Effector memory CD8-positive, alpha-beta T cell (primary cell): ENCODE results near the gene HRNR.
"Not testable (repeated sequence)": the region's sequence is repeated elsewhere in the genome, so short reads cannot be mapped to it uniquely, and the experiment has no call there.

ENCODE experiments used
- ATAC-seq: fragments of 150-1000 bp; cut with Tn5 transposase; replicated peaks from 2 replicates; pipeline ENCODE4 v1.10.0; 2021; ENCODE audit warnings: mild to moderate bottlenecking, moderate library complexity
- DNase-seq, 3 experiments: peaks; one replicate each; pipeline ENCODE4 v3.0.0; 2021
- H3K27ac Mint-ChIP-seq, 2 donors: one replicate each; pipeline ENCODE4 v1.8.0; 2022; ENCODE audit warnings: mild to moderate bottlenecking in 2 of 2, mixed read lengths in 2 of 2, moderate library complexity in 2 of 2
- H3K27me3 Mint-ChIP-seq, 2 donors: one replicate each; pipeline ENCODE4 v1.8.0; 2022; ENCODE audit warnings: mixed read lengths in 2 of 2
- H3K36me3 Mint-ChIP-seq: one replicate; pipeline ENCODE4 v1.8.0; 2022; ENCODE audit warnings: mild to moderate bottlenecking, moderate library complexity, mixed read lengths; ENCODE audit not compliant: insufficient read depth
- H3K4me1 Mint-ChIP-seq, 2 donors: one replicate each; pipeline ENCODE4 v1.8.0; 2022; ENCODE audit warnings: low read depth in 2 of 2, mixed read lengths in 2 of 2
- H3K4me3 Mint-ChIP-seq, 2 donors: one replicate each; pipeline ENCODE4 v1.8.0; 2022; ENCODE audit warnings: mild to moderate bottlenecking in 2 of 2, mixed read lengths in 2 of 2, moderate library complexity in 2 of 2
- H3K9me3 Mint-ChIP-seq, 2 donors: one replicate each; pipeline ENCODE4 v1.8.0; 2022; ENCODE audit warnings: mixed read lengths in 2 of 2

The HRNR gene

GRCh38 chr1:152215604-152216003, 8.4 kb downstream of the HRNR start:
- DNase-seq, result peak in 2 of 3 experiments; percentile 3 to 7
- H3K27ac Mint-ChIP-seq, ATAC-seq, H3K36me3 Mint-ChIP-seq, H3K4me1 Mint-ChIP-seq, H3K9me3 Mint-ChIP-seq, H3K27me3 Mint-ChIP-seq, H3K4me3 Mint-ChIP-seq: not testable (repeated sequence)

- H3K9me3 Mint-ChIP-seq, result not testable (repeated sequence)
Measured at GRCh38 chr1:152214911-152215310, 9.1 kb downstream of the HRNR start.

DNA sequence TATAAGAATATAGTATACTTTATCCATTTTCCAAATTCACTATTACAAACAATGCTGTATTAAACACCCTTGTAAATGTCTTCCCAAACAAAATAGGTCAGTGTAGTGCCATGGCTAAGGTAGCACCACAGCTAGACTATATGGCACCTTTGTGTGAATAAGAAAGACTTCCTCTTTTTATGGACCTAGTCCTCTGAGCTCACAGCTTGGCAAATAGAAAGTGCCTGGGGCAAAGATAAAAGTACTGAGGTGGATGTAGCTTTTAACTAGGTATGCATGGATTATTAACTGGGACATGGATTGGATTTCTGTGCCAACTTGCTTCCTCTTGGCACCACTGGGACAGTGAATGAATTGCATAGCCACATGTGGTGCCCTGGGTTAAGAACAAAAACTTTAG, 25.0 kb downstream of the HRNR start:
- Mint-ChIP-seq H3K4me1 (no peaks in the 10 kb centered on the region), H3K27ac (no peak overlapping the region), H3K9me3 (no peaks in the 10 kb centered on the region), H3K27me3 (peaks cover 12 to 15% of the 10 kb centered on the region in 2 donors), H3K36me3 (no peaks in the 10 kb centered on the region), H3K4me3 (no peak overlapping the region)
- ATAC-seq (no peak), DNase-seq (no peak)

More at GRCh38 chr1:152214911-152215310, 9.1 kb downstream of the HRNR start:
- not testable (repeated sequence) for H3K27ac Mint-ChIP-seq, H3K36me3 Mint-ChIP-seq, DNase-seq, H3K4me3 Mint-ChIP-seq, H3K4me1 Mint-ChIP-seq, ATAC-seq, H3K27me3 Mint-ChIP-seq

DNA sequence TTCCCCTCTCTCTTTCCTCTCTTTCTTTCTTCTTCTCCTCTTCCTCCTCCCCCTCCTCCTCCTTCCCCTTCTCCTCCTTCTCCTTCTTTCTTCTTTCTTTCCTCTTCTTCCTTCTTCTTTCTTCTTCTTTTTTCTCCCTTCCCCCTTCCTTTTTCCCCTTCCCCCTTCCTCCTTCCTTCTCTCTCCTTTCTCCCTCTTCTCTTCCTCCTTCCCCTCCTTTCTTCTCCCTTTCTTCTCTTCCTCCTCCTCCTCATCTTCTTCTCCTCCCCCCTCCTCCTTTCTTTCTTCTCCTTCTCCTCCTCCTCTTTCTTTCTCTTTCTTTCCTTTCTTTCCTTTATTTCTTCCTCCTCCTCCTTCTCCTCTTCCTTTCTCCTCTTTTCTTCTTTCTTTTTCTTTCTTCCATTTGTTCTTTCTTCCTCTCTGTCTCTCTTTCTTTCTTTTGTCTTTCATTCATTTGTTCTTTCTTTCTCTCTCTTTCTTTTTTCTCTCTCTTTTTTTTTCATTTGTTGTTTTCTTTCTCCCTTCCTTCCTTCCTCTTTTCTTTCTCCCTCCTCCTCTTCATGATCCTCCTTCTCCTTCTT, 26.5 kb downstream of the HRNR start:
- no peaks in the 10 kb centered on the region for H3K9me3 Mint-ChIP-seq
- no peaks in the 10 kb centered on the region for H3K4me1 Mint-ChIP-seq
- ATAC-seq (no peak), DNase-seq (no peak)
- H3K4me3 Mint-ChIP-seq, result no peak overlapping the region
- no peaks in the 10 kb centered on the region for H3K36me3 Mint-ChIP-seq
- peak overlapping the region in 1 of 2 donors; percentile 11 for H3K27ac Mint-ChIP-seq
- H3K27me3 Mint-ChIP-seq, result peaks cover 12 to 15% of the 10 kb centered on the region in 2 donors

- no peaks in the 10 kb centered on the region for H3K27me3 Mint-ChIP-seq
- peaks cover 0 to 7% of the 10 kb centered on the region in 2 donors for H3K4me1 Mint-ChIP-seq
- no peak for ATAC-seq
- no peak overlapping the region for H3K4me3 Mint-ChIP-seq
- no peak overlapping the region for H3K27ac Mint-ChIP-seq
- no peak for DNase-seq
- H3K9me3 Mint-ChIP-seq, result no peaks in the 10 kb centered on the region
- no peaks in the 10 kb centered on the region for H3K36me3 Mint-ChIP-seq
Measured at GRCh38 chr1:152191711-152192110, 32.3 kb downstream of the HRNR start.

DNA sequence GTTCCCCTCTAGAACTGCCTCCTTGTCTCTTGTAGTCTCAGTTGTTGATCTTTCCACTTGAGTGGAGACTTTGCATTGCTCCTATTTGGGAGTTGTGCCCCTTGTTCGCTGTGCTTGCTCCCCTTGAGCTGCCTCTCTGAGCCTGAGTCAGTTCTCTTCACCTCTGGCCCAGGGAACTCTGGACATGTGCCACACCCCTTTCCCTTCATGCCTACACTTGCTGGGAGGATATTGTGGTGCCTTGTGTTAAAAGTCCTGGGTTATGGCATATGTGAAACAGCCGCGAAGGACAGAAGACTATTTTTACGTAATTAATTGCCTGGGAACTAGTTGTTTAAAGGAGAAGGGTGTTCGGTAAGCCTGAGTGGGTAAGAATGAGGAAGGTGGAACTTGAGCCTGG, 32.7 kb downstream of the HRNR start:
- H3K27me3 Mint-ChIP-seq, result no peaks in the 10 kb centered on the region

GRCh38 chr1:152190589-152190988, 33.4 kb downstream of the HRNR start:
- H3K4me3 Mint-ChIP-seq, result no peak overlapping the region
- no peak for DNase-seq

More for the DNA sequence above, 32.7 kb downstream of the HRNR start:
- Mint-ChIP-seq H3K4me3 (no peak overlapping the region), H3K36me3 (no peaks in the 10 kb centered on the region), H3K27ac (no peak overlapping the region), H3K9me3 (no peaks in the 10 kb centered on the region), H3K4me1 (peaks cover 0 to 7% of the 10 kb centered on the region in 2 donors)
- DNase-seq (no peak), ATAC-seq (no peak)

GRCh38 chr1:152189657-152190442, 34.1 kb downstream of the HRNR start:
- Mint-ChIP-seq H3K4me3 (peak overlapping the region; percentile 78 to 79), H3K9me3 (no peaks in the 10 kb centered on the region), H3K4me1 (peaks cover 0 to 7% of the 10 kb centered on the region in 2 donors), H3K27ac (peak overlapping the region in 1 of 2 donors; percentile 64), H3K36me3 (no peaks in the 10 kb centered on the region), H3K27me3 (peaks cover 0 to 4% of the 10 kb centered on the region in 2 donors)
- ATAC-seq, result peak; percentile 72
- DNase-seq, result peak; percentile 51 to 69 (median 58)

More at GRCh38 chr1:152190589-152190988, 33.4 kb downstream of the HRNR start:
- Mint-ChIP-seq H3K4me1 (peaks cover 0 to 7% of the 10 kb centered on the region in 2 donors), H3K27ac (no peak overlapping the region), H3K9me3 (no peaks in the 10 kb centered on the region), H3K27me3 (no peaks in the 10 kb centered on the region), H3K36me3 (no peaks in the 10 kb centered on the region)
- no peak for ATAC-seq

GRCh38 chr1:152188673-152189591, 35.1 kb downstream of the HRNR start:
- Mint-ChIP-seq H3K27me3 (peaks cover 0 to 13% of the 10 kb centered on the region in 2 donors), H3K4me3 (peak overlapping the region; percentile 78 to 79), H3K36me3 (no peaks in the 10 kb centered on the region), H3K27ac (peak overlapping the region; percentile 64 to 81), H3K9me3 (no peaks in the 10 kb centered on the region), H3K4me1 (peaks cover 0 to 7% of the 10 kb centered on the region in 2 donors)
- peak; percentile 66 to 72 (median 70) for DNase-seq
- peak; percentile 70 for ATAC-seq

DNA sequence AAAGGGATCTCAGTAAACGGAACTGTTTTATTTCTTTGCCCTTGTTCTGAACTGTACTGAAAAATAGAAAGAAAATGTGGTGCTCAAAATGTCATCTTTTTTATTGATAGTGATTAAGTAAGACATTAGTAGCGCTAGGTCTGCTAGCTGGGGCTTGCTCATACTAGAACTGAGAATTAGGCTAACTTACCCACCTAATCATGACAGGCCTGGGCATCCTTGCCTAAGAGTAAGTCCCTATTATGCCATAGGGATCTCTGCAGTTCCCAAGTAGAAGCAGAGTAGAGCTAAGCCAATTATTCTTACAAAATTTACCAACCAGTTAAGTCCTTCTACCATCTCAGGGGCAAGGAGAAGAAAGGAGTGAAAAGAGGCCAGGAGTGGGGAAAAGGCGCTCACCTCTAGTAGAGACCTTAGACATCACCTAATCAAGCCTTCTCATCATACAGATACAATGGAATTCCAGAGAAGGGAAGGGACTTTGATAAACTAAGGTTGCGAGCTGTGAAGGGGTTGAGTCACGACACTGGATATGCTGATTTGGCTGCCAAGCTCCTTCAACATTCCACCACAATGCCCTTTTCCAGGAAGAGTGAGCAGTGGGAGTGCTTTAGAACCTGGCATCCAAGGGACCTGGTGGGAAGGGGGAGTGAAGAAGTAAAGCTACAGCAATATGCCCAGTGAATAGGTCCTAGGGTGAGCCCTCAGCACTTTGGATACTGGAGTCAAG, 37.3 kb downstream of the HRNR start:
- H3K9me3 Mint-ChIP-seq, result no peaks in the 10 kb centered on the region
- H3K36me3 Mint-ChIP-seq, result no peaks in the 10 kb centered on the region
- ATAC-seq, result no peak
- no peak for DNase-seq
- peaks cover 0 to 16% of the 10 kb centered on the region in 2 donors for H3K27me3 Mint-ChIP-seq
- peaks cover 0 to 7% of the 10 kb centered on the region in 2 donors for H3K4me1 Mint-ChIP-seq
- no peak overlapping the region for H3K27ac Mint-ChIP-seq
- H3K4me3 Mint-ChIP-seq, result no peak overlapping the region

DNA sequence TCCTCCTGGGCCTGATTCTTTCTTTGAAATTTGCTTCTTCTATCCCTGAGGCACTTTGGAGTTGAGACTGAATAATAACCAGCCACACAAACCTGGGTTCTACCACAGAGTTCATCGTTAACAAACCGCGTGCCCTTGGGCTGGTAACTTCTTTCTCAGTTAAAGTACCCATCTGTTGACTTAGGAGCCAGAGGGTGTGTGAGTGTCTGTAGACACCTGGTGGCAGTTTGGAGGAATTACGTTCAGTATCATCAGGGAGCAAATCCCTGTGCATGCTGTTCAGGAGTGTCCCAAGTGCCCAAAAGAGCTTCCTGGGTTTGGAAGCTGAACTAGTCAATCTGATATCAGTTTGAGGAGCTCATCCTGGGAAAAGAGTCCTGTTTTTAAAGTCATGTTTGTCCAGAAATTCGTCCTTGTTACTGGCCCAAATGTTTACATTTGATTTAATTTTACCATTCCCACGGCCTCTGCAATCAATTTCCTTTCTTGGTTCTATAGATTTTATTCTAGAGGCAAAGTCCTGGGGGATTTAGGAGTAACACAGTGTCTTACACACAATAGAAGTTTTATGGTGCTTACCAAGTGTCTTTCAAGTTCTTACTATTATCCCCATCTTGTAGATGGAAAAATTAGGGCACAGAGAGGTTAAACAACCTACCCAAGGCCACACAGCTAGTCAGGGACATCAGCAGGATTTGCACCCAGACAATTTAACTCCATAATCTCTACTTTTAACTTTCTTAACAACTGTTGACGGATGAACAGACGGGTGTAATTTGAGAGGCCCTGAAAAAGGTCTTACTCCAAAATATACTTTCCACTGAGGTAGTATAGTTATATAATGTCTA, 38.2 kb downstream of the HRNR start:
- Mint-ChIP-seq H3K4me3 (no peak overlapping the region), H3K27me3 (peaks cover 0 to 16% of the 10 kb centered on the region in 2 donors), H3K9me3 (no peaks in the 10 kb centered on the region), H3K4me1 (peaks cover 0 to 7% of the 10 kb centered on the region in 2 donors), H3K36me3 (no peaks in the 10 kb centered on the region), H3K27ac (no peak overlapping the region)
- peak; percentile 13 to 26 (median 13) for DNase-seq
- ATAC-seq, result peak; percentile 58

DNA sequence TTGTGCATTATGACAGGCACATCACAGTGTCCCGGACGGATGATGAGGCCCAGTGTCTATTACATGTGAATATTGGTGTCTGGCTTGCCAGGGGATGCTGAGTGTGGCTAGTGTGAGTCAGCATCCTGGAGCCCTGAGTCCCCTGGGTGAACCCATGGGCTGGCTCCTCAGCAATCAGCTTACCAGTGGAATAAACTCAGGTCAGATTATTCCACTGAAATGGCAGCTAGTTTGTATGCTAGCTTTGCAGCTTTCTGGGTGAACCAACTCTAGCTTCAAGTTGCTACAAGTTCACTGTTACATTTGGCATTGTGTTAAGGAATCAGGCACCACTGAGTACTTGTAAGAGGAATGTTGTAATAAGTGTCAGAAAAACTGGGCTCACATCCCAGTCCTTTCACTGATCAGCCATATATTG, 41.0 kb downstream of the HRNR start:
- Mint-ChIP-seq H3K4me3 (no peak overlapping the region), H3K27me3 (peaks cover 0 to 16% of the 10 kb centered on the region in 2 donors), H3K9me3 (no peaks in the 10 kb centered on the region), H3K4me1 (no peaks in the 10 kb centered on the region), H3K27ac (no peak overlapping the region), H3K36me3 (no peaks in the 10 kb centered on the region)
- DNase-seq, result no peak
- no peak for ATAC-seq
